Heart left ventricle (tissue), 13 donors: Measurements from ENCODE around the gene ABI1.

Source experiments
- CTCF ChIP-seq, 12 donors: fragments of 200-600 bp; sonication (generic) in 4 of 12; IDR thresholded peaks; one replicate each; pipeline versions ENCODE4 v1.5.0 to v1.8.0; 2018 to 2022; ENCODE audit warnings: antibody characterized with exemption in 12 of 12, mild to moderate bottlenecking in 5 of 12
- POLR2A ChIP-seq, 2 donors: fragments of 450-650 bp; IDR thresholded peaks; one replicate each; pipeline ENCODE4 v1.6.1; 2017; ENCODE audit warnings: antibody characterized with exemption in 2 of 2, mild to moderate bottlenecking in 2 of 2, moderate library complexity in 2 of 2
- donor health status: ischemic (EF 13 %, LVEDD 7.1; RV severe dilation, severe dysfunction).
- donor health status: DM: no; HTN: yes; CAD: no.
- donor health status: DM: no; HTN: no; CAD: no.
- donor health status: ischemic (EF 25% LVEDD 6.9; RV normal size, moderate dysfunction).
- donor health status: ischemic (EF 25% LVEDD 5.7; RV mildly dilated, moderate dysfunction).
- donor health status: ischemic (EF 35%, LVEDD 5.7; RV mildly dilated, moderate dysfunction).
- donor health status: nonischemic (EF 11% LVEDD 7.7; RV severe dilation, severe dysfunction).
- donor health status: DM: yes; HTN: yes; CAD: no.
- donor health status: PGD.
- donor health status: ischemic (EF 29% LVEDD 5.4; RV normal size, mild dysfunction).
- donor health status: nonischemic (EF 23%, LVEDD 6.1; RV moderate dilation, normal function).

GRCh38 chr10:26730552-26730951 is 130.2 kb downstream of the ABI1 start:
- TF ChIP-seq CTCF (IDR thresholded peaks at IDR 0.05) (no peak), POLR2A (IDR thresholded peaks at IDR 0.05) (no peak)
